ENCODE measurements around the gene TM9SF3.
A peak's percentile ranks its signal among the peaks of the same experiment; 100 is the strongest.
"Not testable (repeated sequence)": the region's sequence is repeated elsewhere in the genome, so short reads cannot be mapped to it uniquely, and the experiment has no call there.

TM9SF3 gene

GRCh38 chr10:96568402-96568801 lies 18.4 kb downstream of the TM9SF3 start:
- DNase-seq (ENCODE audit: low spot score) = no peak

GRCh38 chr10:96565774-96566173 lies 21.0 kb downstream of the TM9SF3 start:
- peak; percentile 50 for DNase-seq (ENCODE audit: low spot score)

GRCh38 chr10:96560966-96561887 lies 25.6 kb downstream of the TM9SF3 start:
- no peak for DNase-seq (ENCODE audit: low spot score)

- DNase-seq (ENCODE audit: low spot score) = no peak
Measured at GRCh38 chr10:96560489-96560888, 26.3 kb downstream of the TM9SF3 start.

- DNase-seq (ENCODE audit: low spot score) = no peak
Measured at GRCh38 chr10:96556003-96556402, 30.8 kb downstream of the TM9SF3 start.

GRCh38 chr10:96555330-96555729 lies 31.5 kb downstream of the TM9SF3 start:
- no peak for DNase-seq (ENCODE audit: low spot score)

GRCh38 chr10:96548589-96548988 lies 38.2 kb downstream of the TM9SF3 start:
- no peak for DNase-seq (ENCODE audit: low spot score)

- not testable (repeated sequence) for DNase-seq (ENCODE audit: low spot score)
Measured at GRCh38 chr10:96545558-96545957, 41.3 kb downstream of the TM9SF3 start.

- no peak for DNase-seq (ENCODE audit: low spot score)
Measured at GRCh38 chr10:96541921-96542320, 44.9 kb downstream of the TM9SF3 start.

- no peak for DNase-seq (ENCODE audit: low spot score)
Measured at GRCh38 chr10:96540240-96540639, 46.6 kb downstream of the TM9SF3 start.

- no peak for DNase-seq (ENCODE audit: low spot score)
Measured at GRCh38 chr10:96538683-96539082, 48.1 kb downstream of the TM9SF3 start.

- no peak for DNase-seq (ENCODE audit: low spot score)
Measured at GRCh38 chr10:96536129-96536528, 50.7 kb downstream of the TM9SF3 start.

GRCh38 chr10:96532523-96532922 lies 54.3 kb downstream of the TM9SF3 start:
- DNase-seq (ENCODE audit: low spot score) = no peak

- no peak for DNase-seq (ENCODE audit: low spot score)
Measured at GRCh38 chr10:96529634-96530279, 57.1 kb downstream of the TM9SF3 start.

GRCh38 chr10:96524741-96525140 lies 62.1 kb downstream of the TM9SF3 start:
- no peak for DNase-seq (ENCODE audit: low spot score)

GRCh38 chr10:96517284-96517683 lies 69.5 kb downstream of the TM9SF3 start:
- no peak for DNase-seq (ENCODE audit: low spot score)

GRCh38 chr10:96516337-96516736 lies 70.5 kb downstream of the TM9SF3 start:
- DNase-seq (ENCODE audit: low spot score) = no peak

GRCh38 chr10:96513698-96514561 lies 72.9 kb downstream of the TM9SF3 start, which contains the start of gene TLL2:
TLL2 (minus strand) TSS chr10:96513926; CDS start chr10:96513685, 241 bp downstream.
- DNase-seq (ENCODE audit: low spot score) = peak; percentile 92

- no peak for DNase-seq (ENCODE audit: low spot score)
Measured at GRCh38 chr10:96513305-96513697, 73.5 kb downstream of the TM9SF3 start.

- peak; percentile 22 for DNase-seq (ENCODE audit: low spot score)
Measured at GRCh38 chr10:96512524-96513304, 74.1 kb downstream of the TM9SF3 start.
